Stomach (tissue), 9 donors: ENCODE measurements around the gene CHCHD2. TPM values are rescaled to one million over a fixed set of nuclear protein-coding genes. Genes with fewer than 3 reads are reported as not detected.
"Not testable (repeated sequence)": the region's sequence is repeated elsewhere in the genome, so short reads cannot be mapped to it uniquely, and the experiment has no call there.

Experiments used
- DNase-seq, 2 donors: peaks; one replicate each; pipeline versions ENCODE4 v3.0.0 to v3.0.0-alpha.2; 2013 to 2019
- H3K27ac ChIP-seq, 5 donors: fragments of 200-600 bp in 4 of 5; sonication (generic) in 4 of 5; one replicate each; pipeline ENCODE4 v1.5.1; 2013 to 2019; ENCODE audit warnings: mild to moderate bottlenecking in 1 of 5, moderate library complexity in 1 of 5
- H3K27me3 ChIP-seq, 3 donors: fragments of 200-600 bp; sonication (generic); one replicate each; pipeline ENCODE4 v1.5.1; 2017 to 2019; ENCODE audit warnings: mixed run types in 1 of 3
- H3K36me3 ChIP-seq, 4 donors: fragments of 200-600 bp; sonication (generic); 1 replicate in 3 of 4; 2 replicates in 1 of 4; pipeline ENCODE4 v1.5.1; 2016 to 2019
- H3K4me1 ChIP-seq, 4 donors: fragments of 200-600 bp; sonication (generic); one replicate each; pipeline ENCODE4 v1.5.1; 2016 to 2019
- H3K4me3 ChIP-seq, 4 donors: fragments of 200-600 bp; sonication (generic) in 3 of 4; one replicate each; pipeline ENCODE4 v1.5.1; 2016 to 2019; ENCODE audit warnings: mild to moderate bottlenecking in 1 of 4
- H3K9me3 ChIP-seq, 4 donors: fragments of 200-600 bp; sonication (generic); one replicate each; pipeline ENCODE4 v1.5.1; 2016 to 2019
- CTCF ChIP-seq, 7 experiments: fragments of 450-650 bp in 4 of 7; fragments of 200-600 bp in 3 of 7; sonication (generic) in 3 of 7; IDR thresholded peaks; one replicate each; pipeline ENCODE4 v1.5.1; 2016 to 2019; ENCODE audit warnings: antibody characterized with exemption in 7 of 7, control low read depth in 2 of 7, mild to moderate bottlenecking in 1 of 7
- EP300 ChIP-seq: sonication (generic); formaldehyde crosslinking; IDR thresholded peaks from one replicate; pipeline ENCODE4 v1.6.1; 2017; ENCODE audit warnings: antibody characterized with exemption
- POLR2A ChIP-seq, 4 donors: fragments of 450-650 bp; IDR thresholded peaks; one replicate each; pipeline ENCODE4 v1.6.1; 2016; ENCODE audit warnings: antibody characterized with exemption in 4 of 4, control low read depth in 2 of 4, mild to moderate bottlenecking in 1 of 4, moderate library complexity in 1 of 4
- POLR2AphosphoS5 ChIP-seq, 3 donors: sonication (generic); formaldehyde crosslinking; IDR thresholded peaks; one replicate each; pipeline ENCODE4 v1.6.1; 2016; ENCODE audit warnings: antibody characterized with exemption in 3 of 3
- WGBS, 5 donors: extraction: QIAGEN DNeasy Blood & Tissue Kit in 3 of 5; methylation state at CpG; one replicate each; pipeline versions ENCODE4 v1.1.5 to v1.1.7; 2013 to 2018; 5-methylcytosine and 5-hydroxymethylcytosine counted together
- intact Hi-C: fragments of 100-400 bp; cut with DNase I; formaldehyde crosslinking; loops from one replicate; pipeline ENCODE4 v1.15.1; 2023; ENCODE audit warnings: low total_unique reads
- polyA plus RNA-seq, 3 donors: library from polyadenylated mRNA; stranded (reverse); fragments of 200-250 nt; gene quantifications; one replicate each; pipeline ENCODE4 v1.2.3, GENCODE V29; 2013
- total RNA-seq, 5 donors: library from RNA; depleted of rRNA; stranded (reverse); fragments of >200 nt; gene quantifications; one replicate each; pipeline versions ENCODE4 v1.1.0 to v1.2.3, GENCODE V29; 2014 to 2016
- donor health status: healthy with polysubstance abuse.
- donor health status: Bipolar disorder and iron deficiency.
- donor health status: healthy.

CHCHD2 gene
- total and polyA plus RNA-seq, 8 donors: 43.7 to 710 (median 215) TPM

GRCh38 chr7:56097700-56098099, 8.6 kb downstream of the CHCHD2 start:
- no peaks in the 10 kb centered on the region for H3K27me3 ChIP-seq
- 20 to 58% (median 37%) methylated on average over 5 of the region's 5 CpGs for WGBS, 5 donors
- DNase-seq: peak in 1 of 2 donors; percentile 44
- no peaks in the 10 kb centered on the region for H3K9me3 ChIP-seq
- intact Hi-C loops: no loop called here
- no peak overlapping the region for H3K4me3 ChIP-seq
- H3K36me3 ChIP-seq: peaks cover 34 to 49% (median 46%) of the 10 kb centered on the region in 4 donors
- TF ChIP-seq EP300 (no peak), POLR2A (IDR thresholded peaks at IDR 0.05) (no peak), POLR2AphosphoS5 (IDR thresholded peaks at IDR 0.05) (peak in 1 of 3 donors; percentile 76)
- H3K27ac ChIP-seq: peak overlapping the region; percentile 5 to 54 (median 16)
- peaks cover 12 to 27% (median 16%) of the 10 kb centered on the region in 4 donors for H3K4me1 ChIP-seq

GRCh38 chr7:56092789-56093531, 13.3 kb downstream of the CHCHD2 start, which contains the start of gene PHKG1:
Gene PHKG1, minus strand, starts transcription at chr7:56092952. Its CDS starts 4,011 bp downstream, at chr7:56088941.
- 24 to 41% (median 32%) methylated on average over 17 to 19 of the region's 19 CpGs for whole genome bisulfite sequencing, 5 donors
- intact Hi-C loops: no loop called here

GRCh38 chr7:56092388-56092787, 13.9 kb downstream of the CHCHD2 start:
- Histone ChIP-seq H3K36me3 (peaks cover 0 to 22% (median 19%) of the 10 kb centered on the region in 4 donors), H3K4me1 (peaks cover 15 to 26% (median 21%) of the 10 kb centered on the region in 4 donors), H3K27ac (peak overlapping the region in 4 of 5 donors; percentile 54 to 70 (median 61))
- intact Hi-C loops, H3K9me3 ChIP-seq, H3K4me3 ChIP-seq, DNase-seq, H3K27me3 ChIP-seq: not testable (repeated sequence)
- 19 to 52% (median 42%) methylated on average over 6 of the region's 6 CpGs for WGBS, 5 donors

More at GRCh38 chr7:56092789-56093531, 13.3 kb downstream of the CHCHD2 start, which contains the start of gene PHKG1:
- Histone ChIP-seq H3K27me3 (no peaks in the 10 kb centered on the region), H3K4me1 (peaks cover 20 to 32% (median 27%) of the 10 kb centered on the region in 4 donors), H3K27ac (peak within 1 kb of the TSS in 4 of 5 donors; percentile 54 to 70 (median 61)), H3K9me3 (no peaks in the 10 kb centered on the region), H3K36me3 (peaks cover 0 to 19% (median 14%) of the 10 kb centered on the region in 4 donors), H3K4me3 (no peak within 1 kb of the TSS)
- DNase-seq: peak; percentile 78 to 84
- TF ChIP-seq EP300: no peak
- TF ChIP-seq POLR2AphosphoS5 (IDR thresholded peaks at IDR 0.05): peak in 2 of 3 donors; percentile 35 to 67
- no peak for TF ChIP-seq POLR2A (IDR thresholded peaks at IDR 0.05)
- TF ChIP-seq CTCF (IDR thresholded peaks at IDR 0.05): peak in 4 of 7 experiments; percentile 40 to 64 (median 62)

GRCh38 chr7:56091591-56091990, 14.7 kb downstream of the CHCHD2 start:
- Histone ChIP-seq H3K4me3 (no peak overlapping the region), H3K36me3 (peaks cover 0 to 28% (median 24%) of the 10 kb centered on the region in 4 donors), H3K9me3 (no peaks in the 10 kb centered on the region), H3K27ac (peak overlapping the region in 3 of 5 donors; percentile 54 to 68 (median 54)), H3K27me3 (no peaks in the 10 kb centered on the region), H3K4me1 (peaks cover 14 to 22% (median 19%) of the 10 kb centered on the region in 4 donors)
- DNase-seq: no peak
- intact Hi-C loops: no loop called here
- TF ChIP-seq POLR2AphosphoS5 (IDR thresholded peaks at IDR 0.05): no peak
- no peak for TF ChIP-seq POLR2A (IDR thresholded peaks at IDR 0.05)
- no peak for TF ChIP-seq CTCF (IDR thresholded peaks at IDR 0.05)
- TF ChIP-seq EP300: no peak
- 17 to 90% (median 84%) methylated on average over 1 to 3 of the region's 3 CpGs for WGBS, 5 donors

GRCh38 chr7:56087445-56087844, 18.8 kb downstream of the CHCHD2 start:
- Histone ChIP-seq H3K36me3 (peaks cover 0 to 43% (median 42%) of the 10 kb centered on the region in 4 donors), H3K9me3 (no peaks in the 10 kb centered on the region), H3K27me3 (no peaks in the 10 kb centered on the region), H3K27ac (no peak overlapping the region), H3K4me3 (no peak overlapping the region), H3K4me1 (peaks cover 6 to 21% (median 16%) of the 10 kb centered on the region in 4 donors)
- intact Hi-C loops: no loop called here
- no peak for DNase-seq
- 92 to 97% (median 94%) methylated on average over 5 to 16 of the region's 16 CpGs for WGBS, 5 donors
- TF ChIP-seq EP300 (no peak), POLR2A (IDR thresholded peaks at IDR 0.05) (no peak), POLR2AphosphoS5 (IDR thresholded peaks at IDR 0.05) (no peak), CTCF (IDR thresholded peaks at IDR 0.05) (no peak)
